K562 (cell line): Measurements from ENCODE around the gene GLUL. TPM values are rescaled to one million over a fixed set of nuclear protein-coding genes. Genes with fewer than 3 reads are reported as not detected.
A peak's percentile ranks its signal among the peaks of the same experiment; 100 is the strongest.

ENCODE experiments used
- ATAC-seq: fragments of 200-7000 bp; cut with Tn5 transposase; 3 replicates; pipeline ENCODE4 v1.9.1; 2020; ENCODE audit warnings: moderate library complexity
- BruUV-seq: library from RNA; stranded (reverse); fragments of 400-500 nt; replicated peaks from 2 replicates; lab custom pipeline; 2021; lab: Mats Ljungman, UMichigan
- CTCF ChIA-PET: fragments of 300-600 bp; formaldehyde crosslinking; extraction: SDS; loops from one replicate; lab custom pipeline; 2021; ENCODE audit warnings: low intra/inter-chr PET ratio; lab: Yijun Ruan, JAX
- POLR2A ChIA-PET: fragments of 300-600, 350-650 bp; sonication (Branson Sonifier 250); formaldehyde crosslinking; extraction: SDS; loops from one replicate; lab custom pipeline; 2021; ENCODE audit warnings: antibody characterized with exemption, inconsistent platforms; lab: Yijun Ruan, JAX
- DNase-seq, 4 experiments: peaks; one replicate each; pipeline versions ENCODE4 v3.0.0 to v3.0.0-alpha.2; 2011 to 2018; ENCODE audit warnings: low spot score in 3 of 4, mixed read lengths in 3 of 4; ENCODE audit errors: extremely low read depth in 1 of 4
- FAIRE-seq: peaks from 2 replicates; lab custom pipeline; 2011; peaks lifted over from hg19 to GRCh38; lab: Jason Lieb, UNC
- H2AFZ ChIP-seq: 2 replicates; pipeline ENCODE4 v1.6.0; 2011; ENCODE audit warnings: low read depth, low read length, control low read depth, inconsistent platforms
- H3K27ac ChIP-seq: fragments of 200-600 bp; 3 replicates; pipeline ENCODE4 v1.8.0; 2011; ENCODE audit warnings: low read depth, mild to moderate bottlenecking, control low read depth, inconsistent platforms, low read length, moderate library complexity, mixed read lengths; ENCODE audit errors: extremely low read depth
- H3K27me3 ChIP-seq, 2 experiments: fragments of 300-600 bp in 1 of 2; 2 replicates in 1 of 2; 3 replicates in 1 of 2; pipeline versions ENCODE4 v1.6.0 to v1.8.0; 2011; ENCODE audit warnings: inconsistent platforms in 2 of 2, low read length in 2 of 2, mild to moderate bottlenecking in 1 of 2, mixed read lengths in 1 of 2, moderate library complexity in 1 of 2; ENCODE audit not compliant: control insufficient read depth in 2 of 2, insufficient read depth in 2 of 2
- H3K36me3 ChIP-seq: fragments of 300-600 bp; 3 replicates; pipeline ENCODE4 v1.8.0; 2011; ENCODE audit warnings: mild to moderate bottlenecking, low read length, inconsistent platforms; ENCODE audit not compliant: control insufficient read depth, insufficient read depth
- H3K4me1 ChIP-seq, 2 experiments: fragments of 200-600 bp in 1 of 2; replicated peaks in 1 of 2; 2 replicates in 1 of 2; 3 replicates in 1 of 2; pipeline versions ENCODE4 v1.5.1 to v1.8.0; 2011; ENCODE audit warnings: inconsistent platforms in 2 of 2, low read length in 2 of 2, mild to moderate bottlenecking in 1 of 2, mixed read lengths in 1 of 2, moderate library complexity in 1 of 2; ENCODE audit not compliant: control insufficient read depth in 2 of 2, insufficient read depth in 2 of 2
- H3K4me2 ChIP-seq: 2 replicates; pipeline ENCODE4 v1.6.1; 2011; ENCODE audit warnings: low read length, control low read depth, inconsistent platforms, mixed read lengths; ENCODE audit not compliant: insufficient read depth
- H3K4me3 ChIP-seq: fragments of 200-600 bp; sonication (generic), shearing (Covaris generic); 2 replicates; pipeline ENCODE4 v1.5.1; 2016; ENCODE audit warnings: control low read depth, inconsistent platforms
- H3K79me2 ChIP-seq: fragments of 200-600 bp; 3 replicates; pipeline ENCODE4 v1.8.0; 2011; ENCODE audit warnings: low read length, inconsistent platforms; ENCODE audit not compliant: control insufficient read depth, insufficient read depth
- H3K9ac ChIP-seq, 2 experiments: 2 replicates each; pipeline versions ENCODE4 v1.6.0 to v1.6.1; 2011; ENCODE audit warnings: low read depth in 2 of 2, low read length in 2 of 2, control low read depth in 1 of 2, inconsistent platforms in 1 of 2, mild to moderate bottlenecking in 1 of 2, mixed read lengths in 1 of 2; ENCODE audit not compliant: insufficient read depth in 1 of 2
- H3K9me1 ChIP-seq: one replicate; pipeline ENCODE4 v1.6.0; 2011; ENCODE audit warnings: inconsistent platforms, mild to moderate bottlenecking, low read length, moderate library complexity; ENCODE audit not compliant: control insufficient read depth, insufficient read depth
- H3K9me3 ChIP-seq: replicated peaks from 2 replicates; pipeline ENCODE4 v1.5.1; 2011; ENCODE audit warnings: low read depth, low read length, inconsistent platforms; ENCODE audit not compliant: control insufficient read depth, insufficient read depth
- H4K20me1 ChIP-seq: replicated peaks from 2 replicates; pipeline ENCODE4 v1.6.1; 2011; ENCODE audit warnings: low read length, inconsistent platforms, mixed read lengths; ENCODE audit not compliant: control insufficient read depth, insufficient read depth
- C11orf30 ChIP-seq: fragments of 450-650 bp; IDR thresholded peaks from 2 replicates; pipeline ENCODE4 v1.6.1; 2016; ENCODE audit warnings: low read depth, mild to moderate bottlenecking
- E4F1 ChIP-seq: fragments of 250-450 bp; sonication (Bioruptor Pico); IDR thresholded peaks from 2 replicates; pipeline ENCODE4 v1.5.0; 2021; ENCODE audit warnings: mild to moderate bottlenecking, borderline replicate concordance
- PKNOX1 ChIP-seq: fragments of 450-650 bp; IDR thresholded peaks from 2 replicates; pipeline ENCODE4 v1.6.1; 2016
- POLR2AphosphoS2 ChIP-seq: IDR thresholded peaks from 2 replicates; pipeline ENCODE4 v1.6.1; 2012; ENCODE audit warnings: low read length, improper control_type of control experiment
- RFX1 ChIP-seq: fragments of 450-650 bp; IDR thresholded peaks from 2 replicates; pipeline ENCODE4 v1.6.1; 2016; ENCODE audit warnings: mild to moderate bottlenecking, moderate library complexity
- TCF3 ChIP-seq: sonication (generic); formaldehyde crosslinking; IDR thresholded peaks from 2 replicates; pipeline ENCODE4 v1.4.0; 2020; ENCODE audit warnings: mild to moderate bottlenecking, missing genetic modification reagents
- TRIM24 ChIP-seq, 2 experiments: fragments of 450-650 bp; IDR thresholded peaks; 2 replicates each; pipeline ENCODE4 v1.6.1; 2016
- ZNF146 ChIP-seq: IDR thresholded peaks from one replicate; pipeline ENCODE4 v1.6.1; 2018; ENCODE audit warnings: missing compliant biosample characterization; ENCODE audit not compliant: unreplicated experiment
- ZNF175 ChIP-seq: fragments of 200-800 bp; sonication (Bioruptor generic); IDR thresholded peaks from 2 replicates; pipeline ENCODE4 v1.6.1; 2016; ENCODE audit warnings: low read depth, mild to moderate bottlenecking, missing genetic modification characterization, missing compliant biosample characterization
- ZNF274 ChIP-seq: IDR thresholded peaks from 2 replicates; pipeline ENCODE4 v1.6.1; 2011; ENCODE audit warnings: low read depth, mild to moderate bottlenecking, low read length, moderate library complexity, borderline replicate concordance
- WGBS: fragments of 100-300 bp; shearing (Covaris generic); methylation state at CpG from one replicate; pipeline ENCODE4 v1.1.6; 2016; ENCODE audit warnings: low coverage, mixed read lengths; ENCODE audit not compliant: insufficient coverage; ENCODE audit errors: missing lambda C conversion rate; 5-methylcytosine and 5-hydroxymethylcytosine counted together
- in situ Hi-C: fragments of 300-500 bp; cut with MboI; formaldehyde crosslinking; loops from 4 replicates; pipeline ENCODE4 v1.15.0; 2018; ENCODE audit warnings: inconsistent platforms, mixed read lengths
- intact Hi-C: fragments of 100-400 bp; cut with micrococcal nuclease; formaldehyde crosslinking; loops from 2 replicates; pipeline ENCODE4 v1.14.2; 2022
- polyA plus RNA-seq, 8 experiments: library from polyadenylated mRNA; depleted of rRNA in 4 of 8; stranded (reverse) in 5 of 8; unstranded in 3 of 8; fragments of >200 nt; fragmentation: Nextera tagmentation in 2 of 8; fragmentation: Illumina TruSeq in 1 of 8; extraction: Ambion mirVana in 2 of 8; extraction: Trizol in 1 of 8; gene quantifications; 2 replicates each; pipeline versions ENCODE4 v1.2.1 to v1.2.3, GENCODE V29; 2011 to 2014; ENCODE audit warnings: inconsistent platforms in 1 of 8, missing spikeins in 1 of 8
- total RNA-seq, 7 experiments: library from RNA; depleted of rRNA in 6 of 7; stranded (reverse); fragments of >200 nt in 6 of 7; fragmentation: Illumina TruSeq in 2 of 7; extraction: Trizol in 2 of 7; gene quantifications; 2 replicates each; pipeline versions ENCODE4 v1.2.1 to v1.2.3, GENCODE V29; 2011 to 2021; ENCODE audit warnings: low replicate concordance in 1 of 7

Gene GLUL
- total and polyA plus RNA-seq, 9 of the 15 experiments (the other 6 are each of a cell fraction or from before 2014, with no cell fraction given), result 1,088 to 4,222 (median 1,338) TPM

GRCh38 chr1:182428043-182428442 lies 36.5 kb upstream of the GLUL start:
- Histone ChIP-seq H3K36me3 (no peaks in the 10 kb centered on the region), H3K79me2 (no peaks in the 10 kb centered on the region), H3K27me3 (peaks cover 11 to 16% of the 10 kb centered on the region in 2 experiments; a peak in 4 of 5 replicates), H3K4me2 (no peak overlapping the region), H4K20me1 (no peaks in the 10 kb centered on the region), H3K4me3 (no peak overlapping the region), H3K27ac (no peak overlapping the region), H3K9me1 (no peaks in the 10 kb centered on the region), H3K9ac (no peak overlapping the region), H3K9me3 (no peaks in the 10 kb centered on the region), H2AFZ (no peak overlapping the region), H3K4me1 (peaks cover 9 to 10% of the 10 kb centered on the region in 2 experiments)
- ChIA-PET CTCF (no interaction called here), POLR2A (interaction anchor here (0.5 to 0.9 kb wide), 5 partner anchors 8 to 272 kb away, joined by 3 to 5 read pairs (median 3); no protein-coding TSS in a partner anchor)
- intact Hi-C loops, result no loop called here
- no peak for TF ChIP-seq ZNF175 (CRISPR knock-in tag)
- FAIRE-seq, result no peak
- 3% methylated on average over 2 of the region's 2 CpGs for WGBS
- no peak for ATAC-seq
- no TSS peak for BruUV-seq
- in situ Hi-C loops, result no loop called here
- no peak for DNase-seq

- Histone ChIP-seq H3K4me1 (peaks cover 5 to 9% of the 10 kb centered on the region in 2 experiments; a peak in 4 of 5 replicates), H3K27ac (no peak overlapping the region), H3K27me3 (peaks cover 7 to 10% of the 10 kb centered on the region in 2 experiments; a peak in 3 of 5 replicates), H4K20me1 (no peaks in the 10 kb centered on the region), H3K4me2 (no peak overlapping the region), H3K9me1 (no peaks in the 10 kb centered on the region), H3K36me3 (no peaks in the 10 kb centered on the region), H3K9me3 (no peaks in the 10 kb centered on the region), H3K9ac (no peak overlapping the region), H2AFZ (no peak overlapping the region), H3K4me3 (no peak overlapping the region), H3K79me2 (no peaks in the 10 kb centered on the region)
- ChIA-PET POLR2A (interaction anchor here (0.5 to 0.8 kb wide), 2 partner anchors 20 to 992 kb away, joined by 3 to 4 read pairs; no protein-coding TSS in a partner anchor), CTCF (no interaction called here)
- no peak for ATAC-seq
- in situ Hi-C loops, result no loop called here
- intact Hi-C loops, result no loop called here
- no peak for DNase-seq
- FAIRE-seq, result no peak
- no TSS peak for BruUV-seq
- WGBS, result 2% methylated on average over 7 of the region's 7 CpGs
- TF ChIP-seq PKNOX1 (peak; percentile 15; the same call in 1 of the 2 replicates), ZNF146 (CRISPR knock-in tag) (no peak), RFX1 (peak; percentile 89), POLR2AphosphoS2 (no peak), ZNF274 (no peak), C11orf30 (no peak), TCF3 (CRISPR knock-in tag) (no peak), E4F1 (no peak), TRIM24 (IDR thresholded peaks at IDR 0.05) (no peak)
Observed at GRCh38 chr1:182426442-182427430, 35.1 kb upstream of the GLUL start.
